GM12865 (cell line): ENCODE data around the gene QKI.
"Not testable (repeated sequence)": the region's sequence is repeated elsewhere in the genome, so short reads cannot be mapped to it uniquely, and the experiment has no call there.

Experiments
- DNase-seq: peaks from one replicate; pipeline ENCODE4 v3.0.0; 2010; ENCODE audit warnings: low read depth
- H3K4me3 ChIP-seq: 2 replicates; pipeline ENCODE4 v1.5.1; 2011; ENCODE audit warnings: mild to moderate bottlenecking, low read depth, low read length, control low read depth
- TF ChIP-seq, protein P1 (sequence below): IDR thresholded peaks from 2 replicates; pipeline ENCODE4 v1.5.1; 2011; ENCODE audit warnings: low read length, control low read depth, low read depth, inconsistent platforms; ENCODE audit not compliant: insufficient read depth; ENCODE audit errors: missing control alignments

Gene QKI

GRCh38 chr6:163383912-163384311 lies 30.6 kb upstream of the QKI start:
- no peak for DNase-seq
- TF ChIP-seq, protein P1, sequence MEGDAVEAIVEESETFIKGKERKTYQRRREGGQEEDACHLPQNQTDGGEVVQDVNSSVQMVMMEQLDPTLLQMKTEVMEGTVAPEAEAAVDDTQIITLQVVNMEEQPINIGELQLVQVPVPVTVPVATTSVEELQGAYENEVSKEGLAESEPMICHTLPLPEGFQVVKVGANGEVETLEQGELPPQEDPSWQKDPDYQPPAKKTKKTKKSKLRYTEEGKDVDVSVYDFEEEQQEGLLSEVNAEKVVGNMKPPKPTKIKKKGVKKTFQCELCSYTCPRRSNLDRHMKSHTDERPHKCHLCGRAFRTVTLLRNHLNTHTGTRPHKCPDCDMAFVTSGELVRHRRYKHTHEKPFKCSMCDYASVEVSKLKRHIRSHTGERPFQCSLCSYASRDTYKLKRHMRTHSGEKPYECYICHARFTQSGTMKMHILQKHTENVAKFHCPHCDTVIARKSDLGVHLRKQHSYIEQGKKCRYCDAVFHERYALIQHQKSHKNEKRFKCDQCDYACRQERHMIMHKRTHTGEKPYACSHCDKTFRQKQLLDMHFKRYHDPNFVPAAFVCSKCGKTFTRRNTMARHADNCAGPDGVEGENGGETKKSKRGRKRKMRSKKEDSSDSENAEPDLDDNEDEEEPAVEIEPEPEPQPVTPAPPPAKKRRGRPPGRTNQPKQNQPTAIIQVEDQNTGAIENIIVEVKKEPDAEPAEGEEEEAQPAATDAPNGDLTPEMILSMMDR, result no peak
- H3K4me3 ChIP-seq, result no peak overlapping the region

DNA sequence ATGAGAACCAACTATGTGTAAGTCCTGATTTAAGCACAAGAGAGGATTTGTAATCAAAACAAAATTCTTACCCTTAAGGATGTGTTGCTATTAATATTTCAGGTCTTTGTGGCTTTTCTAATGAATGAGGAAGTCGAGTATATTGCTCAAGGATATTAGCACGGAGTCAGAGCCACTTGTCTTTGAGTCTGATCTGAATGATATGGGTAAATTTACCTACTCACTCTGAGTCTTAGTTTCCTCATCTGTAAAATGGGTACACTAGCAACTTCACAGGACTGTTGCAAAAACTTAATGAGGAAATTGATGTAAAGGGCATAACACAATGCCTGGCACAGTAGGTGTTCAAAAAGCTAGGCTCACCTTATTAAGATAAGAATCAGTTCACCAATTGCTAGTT lies 30.0 kb upstream of the QKI start:
- TF ChIP-seq, protein P1, result no peak
- no peak for DNase-seq
- H3K4me3 ChIP-seq, result no peak overlapping the region

GRCh38 chr6:163385503-163385902 lies 29.0 kb upstream of the QKI start:
- not testable (repeated sequence) for DNase-seq, H3K4me3 ChIP-seq

GRCh38 chr6:163386329-163386908 lies 28.1 kb upstream of the QKI start:
- H3K4me3 ChIP-seq, result no peak overlapping the region
- TF ChIP-seq, protein P1, result no peak

GRCh38 chr6:163387317-163387716 lies 27.2 kb upstream of the QKI start:
- TF ChIP-seq, protein P1, result no peak
- no peak for DNase-seq
- no peak overlapping the region for H3K4me3 ChIP-seq

More at GRCh38 chr6:163386329-163386908, 28.1 kb upstream of the QKI start:
- no peak for DNase-seq

GRCh38 chr6:163389354-163389753 lies 25.2 kb upstream of the QKI start:
- TF ChIP-seq, protein P1, result no peak
- H3K4me3 ChIP-seq, result no peak overlapping the region
- no peak for DNase-seq

DNA sequence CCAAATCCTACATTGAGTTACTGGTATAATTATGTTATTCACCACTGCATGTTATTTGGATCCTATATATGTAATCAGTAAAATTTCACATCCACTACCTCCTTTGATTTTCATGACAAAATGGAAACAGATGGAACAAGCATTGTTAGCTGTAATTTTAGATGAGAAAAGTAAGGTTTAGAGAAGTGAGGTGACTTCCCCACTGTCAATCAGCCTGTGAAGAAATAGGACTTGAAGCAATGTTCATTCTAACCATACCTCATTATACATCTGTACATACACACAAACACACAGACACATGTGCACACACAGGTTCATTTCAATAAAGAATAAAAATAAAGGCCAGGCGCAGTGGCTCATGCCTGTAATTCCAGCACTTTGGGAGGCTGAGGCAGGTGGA lies 23.7 kb upstream of the QKI start:
- H3K4me3 ChIP-seq, result no peak overlapping the region
- DNase-seq, result no peak
- TF ChIP-seq, protein P1, result no peak

DNA sequence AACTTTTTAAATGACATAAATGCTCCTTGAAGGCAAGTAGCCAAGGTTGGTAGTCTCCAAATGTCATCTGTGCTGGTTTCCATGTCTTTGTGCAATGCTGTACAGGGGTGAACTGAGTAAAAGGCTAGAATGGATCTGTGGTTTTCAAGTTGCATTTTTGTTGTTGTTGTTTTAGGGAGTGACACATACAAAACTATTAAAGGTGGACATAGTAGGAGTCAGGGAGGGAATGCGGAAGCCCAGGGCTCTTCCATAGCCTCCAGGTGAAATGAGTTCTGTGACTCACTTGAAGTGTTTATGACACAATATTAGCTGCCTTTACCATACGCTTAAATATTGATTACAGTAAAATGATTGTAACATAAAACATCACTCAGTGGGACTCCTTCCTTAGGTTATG lies 22.5 kb upstream of the QKI start:
- TF ChIP-seq, protein P1, result no peak
- DNase-seq, result no peak
- no peak overlapping the region for H3K4me3 ChIP-seq
